B cell (primary cell): ENCODE results near the gene CLASRP.

Experiments
- EZH2 ChIP-seq: IDR thresholded peaks from 2 replicates; pipeline ENCODE4 v1.6.1; 2012; ENCODE audit warnings: borderline replicate concordance, low read depth, mild to moderate bottlenecking, moderate library complexity, low read length; ENCODE audit not compliant: insufficient read depth, poor library complexity, severe bottlenecking
- TF ChIP-seq, protein P1 (sequence below): fragments of 200-600 bp; IDR thresholded peaks from one replicate; pipeline ENCODE4 v1.8.0; 2022; ENCODE audit warnings: antibody characterized with exemption, mild to moderate bottlenecking

DNA sequence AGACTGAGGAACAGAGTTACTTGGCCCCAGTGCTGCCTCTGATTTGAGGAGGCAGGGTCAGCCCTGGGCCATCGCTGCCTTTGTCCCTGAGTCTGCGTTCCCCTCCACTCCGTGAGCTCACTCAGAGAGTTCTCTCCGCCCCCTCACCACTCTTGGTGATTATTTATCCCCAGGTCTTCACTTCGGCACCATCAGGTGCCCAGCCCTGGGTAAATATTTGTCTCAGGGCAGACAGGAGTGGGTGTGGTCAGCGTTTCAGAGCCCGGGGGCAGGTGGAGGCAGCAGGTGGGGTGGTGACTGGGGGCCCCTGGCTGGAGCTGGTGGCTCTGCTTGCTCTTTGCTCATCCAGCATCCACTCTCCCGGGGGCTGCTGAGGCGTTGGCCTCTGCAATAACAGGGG is 74.8 kb downstream of the CLASRP start:
- TF ChIP-seq, protein P1, sequence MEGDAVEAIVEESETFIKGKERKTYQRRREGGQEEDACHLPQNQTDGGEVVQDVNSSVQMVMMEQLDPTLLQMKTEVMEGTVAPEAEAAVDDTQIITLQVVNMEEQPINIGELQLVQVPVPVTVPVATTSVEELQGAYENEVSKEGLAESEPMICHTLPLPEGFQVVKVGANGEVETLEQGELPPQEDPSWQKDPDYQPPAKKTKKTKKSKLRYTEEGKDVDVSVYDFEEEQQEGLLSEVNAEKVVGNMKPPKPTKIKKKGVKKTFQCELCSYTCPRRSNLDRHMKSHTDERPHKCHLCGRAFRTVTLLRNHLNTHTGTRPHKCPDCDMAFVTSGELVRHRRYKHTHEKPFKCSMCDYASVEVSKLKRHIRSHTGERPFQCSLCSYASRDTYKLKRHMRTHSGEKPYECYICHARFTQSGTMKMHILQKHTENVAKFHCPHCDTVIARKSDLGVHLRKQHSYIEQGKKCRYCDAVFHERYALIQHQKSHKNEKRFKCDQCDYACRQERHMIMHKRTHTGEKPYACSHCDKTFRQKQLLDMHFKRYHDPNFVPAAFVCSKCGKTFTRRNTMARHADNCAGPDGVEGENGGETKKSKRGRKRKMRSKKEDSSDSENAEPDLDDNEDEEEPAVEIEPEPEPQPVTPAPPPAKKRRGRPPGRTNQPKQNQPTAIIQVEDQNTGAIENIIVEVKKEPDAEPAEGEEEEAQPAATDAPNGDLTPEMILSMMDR = no peak
- TF ChIP-seq EZH2 = no peak
